Heart left ventricle (tissue), 13 donors: ENCODE data around the gene RAB8A.

Experiments used
- POLR2A ChIP-seq, 2 donors: fragments of 450-650 bp; IDR thresholded peaks; one replicate each; pipeline ENCODE4 v1.6.1; 2017; ENCODE audit warnings: antibody characterized with exemption in 2 of 2, mild to moderate bottlenecking in 2 of 2, moderate library complexity in 2 of 2
- TF ChIP-seq, protein P1 (sequence below), 12 donors: fragments of 200-600 bp; sonication (generic) in 4 of 12; IDR thresholded peaks; one replicate each; pipeline versions ENCODE4 v1.5.0 to v1.8.0; 2018 to 2022; ENCODE audit warnings: antibody characterized with exemption in 12 of 12, mild to moderate bottlenecking in 5 of 12
- donor health status: ischemic (EF 13 %, LVEDD 7.1; RV severe dilation, severe dysfunction).
- donor health status: DM: no; HTN: yes; CAD: no.
- donor health status: DM: no; HTN: no; CAD: no.
- donor health status: ischemic (EF 25% LVEDD 6.9; RV normal size, moderate dysfunction).
- donor health status: ischemic (EF 25% LVEDD 5.7; RV mildly dilated, moderate dysfunction).
- donor health status: ischemic (EF 35%, LVEDD 5.7; RV mildly dilated, moderate dysfunction).
- donor health status: nonischemic (EF 11% LVEDD 7.7; RV severe dilation, severe dysfunction).
- donor health status: DM: yes; HTN: yes; CAD: no.
- donor health status: PGD.
- donor health status: ischemic (EF 29% LVEDD 5.4; RV normal size, mild dysfunction).
- donor health status: nonischemic (EF 23%, LVEDD 6.1; RV moderate dilation, normal function).

DNA sequence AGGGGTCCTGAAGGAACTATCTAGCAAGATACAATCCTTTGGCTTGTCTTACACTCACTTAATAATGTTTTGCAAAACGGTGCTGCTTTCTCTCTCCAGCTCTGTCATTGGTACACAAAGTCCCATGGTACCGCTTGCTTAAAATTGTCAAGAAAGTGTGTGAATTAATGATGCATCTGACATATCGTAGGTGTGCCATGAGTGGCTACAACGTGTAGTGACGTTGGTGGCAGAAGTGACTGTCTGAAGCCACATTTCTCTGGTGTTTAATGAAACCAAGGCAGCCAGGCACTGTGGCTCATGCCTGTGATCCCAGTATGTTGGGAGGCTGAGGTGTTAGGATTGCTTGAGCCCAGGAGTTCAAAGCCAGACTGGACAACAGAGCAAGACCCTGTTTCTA, 34.4 kb downstream of the RAB8A start:
- TF ChIP-seq, protein P1, sequence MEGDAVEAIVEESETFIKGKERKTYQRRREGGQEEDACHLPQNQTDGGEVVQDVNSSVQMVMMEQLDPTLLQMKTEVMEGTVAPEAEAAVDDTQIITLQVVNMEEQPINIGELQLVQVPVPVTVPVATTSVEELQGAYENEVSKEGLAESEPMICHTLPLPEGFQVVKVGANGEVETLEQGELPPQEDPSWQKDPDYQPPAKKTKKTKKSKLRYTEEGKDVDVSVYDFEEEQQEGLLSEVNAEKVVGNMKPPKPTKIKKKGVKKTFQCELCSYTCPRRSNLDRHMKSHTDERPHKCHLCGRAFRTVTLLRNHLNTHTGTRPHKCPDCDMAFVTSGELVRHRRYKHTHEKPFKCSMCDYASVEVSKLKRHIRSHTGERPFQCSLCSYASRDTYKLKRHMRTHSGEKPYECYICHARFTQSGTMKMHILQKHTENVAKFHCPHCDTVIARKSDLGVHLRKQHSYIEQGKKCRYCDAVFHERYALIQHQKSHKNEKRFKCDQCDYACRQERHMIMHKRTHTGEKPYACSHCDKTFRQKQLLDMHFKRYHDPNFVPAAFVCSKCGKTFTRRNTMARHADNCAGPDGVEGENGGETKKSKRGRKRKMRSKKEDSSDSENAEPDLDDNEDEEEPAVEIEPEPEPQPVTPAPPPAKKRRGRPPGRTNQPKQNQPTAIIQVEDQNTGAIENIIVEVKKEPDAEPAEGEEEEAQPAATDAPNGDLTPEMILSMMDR (IDR thresholded peaks at IDR 0.05) = no peak
- TF ChIP-seq POLR2A (IDR thresholded peaks at IDR 0.05) = no peak
